ENCODE data around the gene TMEM69.
"Not testable (repeated sequence)": the region's sequence is repeated elsewhere in the genome, so short reads cannot be mapped to it uniquely, and the experiment has no call there.

TMEM69 gene

DNA sequence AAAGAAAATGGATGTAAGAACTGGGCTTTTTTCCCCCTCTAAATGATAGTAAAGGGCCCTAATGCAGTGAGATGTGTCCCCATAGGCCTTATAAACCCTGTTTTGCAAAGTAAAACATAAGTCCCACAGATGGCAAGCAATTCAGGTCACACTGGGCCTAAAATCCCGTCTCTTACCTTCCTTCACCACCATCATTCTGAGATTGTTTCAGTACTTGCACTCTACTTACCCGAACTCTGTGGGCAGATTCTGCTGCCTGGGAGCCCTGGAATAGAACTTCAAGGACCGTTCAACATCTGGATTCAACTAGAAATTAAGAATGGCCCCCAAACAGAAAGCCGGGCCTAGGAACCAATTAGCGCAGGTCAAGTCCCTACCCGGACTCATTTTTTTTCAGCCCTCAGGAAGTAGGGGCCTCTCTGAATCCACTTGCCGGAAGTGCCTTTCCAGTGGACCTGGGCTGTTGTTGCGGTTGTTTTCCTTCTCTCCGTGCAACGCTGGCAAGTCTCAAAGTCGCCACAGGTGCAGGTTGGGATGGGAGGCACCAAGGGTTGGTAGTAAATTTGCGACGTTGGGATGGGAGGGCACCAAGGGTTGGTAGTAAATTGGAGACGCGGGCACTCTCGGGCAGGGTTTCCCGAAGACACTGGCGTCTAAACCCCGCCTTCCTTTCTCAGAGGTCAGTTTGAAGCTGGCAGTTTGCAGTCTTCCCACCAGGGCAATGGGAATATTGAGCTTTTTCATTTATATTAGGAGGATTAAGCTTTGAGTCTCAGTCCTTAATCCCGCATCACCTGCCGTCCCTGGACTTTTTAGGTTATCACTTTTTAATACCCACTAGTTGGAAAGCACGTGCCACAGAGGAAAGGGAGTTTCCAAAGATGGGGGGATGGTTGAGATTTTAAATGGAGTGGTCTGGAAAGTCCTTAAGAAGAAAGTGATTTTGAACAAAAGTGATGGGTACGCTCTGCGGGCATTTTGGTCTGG, at the start of gene TMEM69:
Gene TMEM69, plus strand, starts transcription at position 428 of the 987 bp plus-strand sequence. CDS start 2,888 bp downstream, outside the sequence.
- DNase-seq = peak; percentile 70

DNA sequence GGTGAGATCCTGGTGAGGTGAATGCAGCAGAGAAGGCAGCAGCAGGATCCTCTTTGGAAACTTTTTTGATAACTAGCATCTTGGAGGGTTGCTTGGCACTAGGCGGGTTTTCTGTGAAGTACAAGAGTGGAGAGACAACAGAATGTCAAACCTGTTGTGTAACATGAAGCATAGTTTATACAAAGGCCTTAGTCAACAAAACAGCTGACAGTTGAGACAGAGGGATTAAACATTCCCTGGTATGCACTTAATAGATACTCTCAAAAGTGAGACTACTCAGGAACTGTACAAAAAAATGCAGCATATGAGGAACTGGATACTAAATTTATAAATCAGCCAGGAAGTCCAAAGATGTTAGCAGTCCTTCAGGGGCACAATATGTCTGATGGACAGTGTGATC, 47.7 kb upstream of the TMEM69 start:
- no peak for DNase-seq

DNA sequence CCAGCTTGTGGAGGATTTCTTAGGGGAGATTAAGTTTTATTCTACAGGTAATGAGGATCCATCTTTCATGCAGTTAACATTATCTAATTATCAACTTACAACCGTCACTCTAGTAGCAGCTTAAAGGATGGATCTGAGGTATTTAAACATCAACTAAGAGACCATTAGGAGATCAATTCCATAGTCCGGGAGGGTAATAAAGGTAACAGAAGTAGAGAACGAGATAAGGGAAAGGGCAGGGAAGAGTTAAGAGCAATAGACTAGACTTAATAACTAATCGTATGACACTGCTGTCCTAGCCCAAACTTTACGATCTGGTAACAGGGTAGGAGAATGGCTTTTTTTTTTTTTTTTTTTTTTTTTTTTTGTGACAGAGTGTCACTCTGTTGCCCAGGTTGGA, 44.7 kb upstream of the TMEM69 start:
- no peak for DNase-seq

DNA sequence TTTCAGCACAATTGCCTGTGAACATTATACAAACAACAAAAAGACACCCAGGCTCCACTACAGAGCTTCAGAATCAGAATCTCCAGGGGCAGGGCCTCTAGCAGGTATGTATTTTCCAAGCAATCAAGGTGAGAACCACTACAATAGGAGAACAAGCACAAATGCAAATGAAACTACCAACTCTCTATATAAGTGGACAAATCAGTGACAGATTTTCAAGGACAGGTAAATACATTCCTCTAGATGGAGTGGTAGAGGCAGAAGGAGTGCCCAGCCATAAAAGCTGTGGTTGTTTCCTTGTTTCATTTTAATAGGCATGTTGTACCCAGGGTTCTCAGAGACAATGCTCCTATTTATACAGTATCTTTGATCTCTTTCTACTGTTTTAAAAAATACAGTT, 44.0 kb upstream of the TMEM69 start:
- no peak for DNase-seq

DNA sequence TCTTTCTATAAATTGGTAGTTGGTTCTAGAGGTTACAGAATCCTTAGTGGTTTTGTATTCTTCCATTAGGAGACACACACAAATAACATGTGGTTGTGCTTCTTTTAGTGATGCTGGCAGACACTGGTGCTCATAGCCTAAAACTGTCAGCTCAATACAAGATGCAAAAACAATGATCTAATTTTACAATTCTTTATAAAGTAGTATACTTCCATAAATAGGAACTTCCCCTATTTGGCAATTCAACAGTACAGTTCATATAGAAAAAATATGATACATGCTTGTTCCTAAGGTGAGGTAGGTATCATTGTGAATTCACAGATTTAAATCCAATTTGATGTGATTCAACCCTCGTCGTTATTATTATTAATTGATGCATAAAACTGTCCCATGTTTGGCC, 43.3 kb upstream of the TMEM69 start:
- DNase-seq = no peak

GRCh38 chr1:45647248-45648021, 40.5 kb upstream of the TMEM69 start:
- DNase-seq = no peak

GRCh38 chr1:45654540-45655280, 33.3 kb upstream of the TMEM69 start:
- DNase-seq = no peak

- no peak for DNase-seq
Measured at GRCh38 chr1:45656573-45657226, 31.3 kb upstream of the TMEM69 start.

DNA sequence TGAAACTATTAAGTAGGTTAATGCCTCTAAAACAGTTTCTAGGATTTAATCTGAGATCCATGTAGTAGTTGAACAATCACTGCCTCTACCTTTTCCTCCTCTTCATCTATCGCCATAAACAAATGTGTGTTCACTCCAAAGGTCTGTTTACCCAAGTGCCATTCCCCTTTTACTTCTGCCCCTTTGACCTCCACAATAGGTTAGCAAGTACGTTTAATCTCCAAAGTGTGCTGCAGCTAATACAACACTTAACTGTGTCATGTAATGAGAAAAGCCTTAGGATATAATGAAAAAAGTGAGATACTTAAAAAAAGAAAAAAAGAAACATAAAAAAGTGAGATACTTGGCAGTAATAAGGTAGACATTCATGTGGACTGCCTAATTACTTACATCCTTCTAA, 29.8 kb upstream of the TMEM69 start:
- DNase-seq = no peak

DNA sequence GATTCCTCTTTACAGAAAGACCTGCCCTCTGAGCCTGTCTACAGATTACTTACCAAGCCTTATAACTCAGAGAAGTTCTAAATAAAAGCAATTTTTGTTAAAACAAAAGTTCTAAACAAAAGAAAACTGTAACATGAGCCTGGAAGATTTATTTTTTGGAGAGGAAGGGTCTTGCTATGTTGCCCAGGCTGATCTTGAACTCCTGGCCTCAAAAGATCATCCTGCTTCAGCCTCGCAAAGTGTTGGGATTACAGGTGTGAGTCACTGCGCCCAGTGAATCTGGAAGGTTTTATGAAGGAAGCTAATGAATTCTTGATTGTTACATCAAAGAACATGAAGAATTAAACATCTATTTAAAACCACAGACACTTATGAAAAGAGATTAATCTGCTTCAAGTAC, 28.8 kb upstream of the TMEM69 start:
- no peak for DNase-seq

GRCh38 chr1:45660336-45660735, 27.6 kb upstream of the TMEM69 start:
- no peak for DNase-seq

GRCh38 chr1:45666836-45667235, 21.1 kb upstream of the TMEM69 start:
- no peak for DNase-seq

- no peak for DNase-seq
Measured at GRCh38 chr1:45667321-45668111, 20.5 kb upstream of the TMEM69 start.

- DNase-seq = no peak
Measured at GRCh38 chr1:45668526-45668925, 19.5 kb upstream of the TMEM69 start.

GRCh38 chr1:45669379-45669778, 18.6 kb upstream of the TMEM69 start:
- DNase-seq = no peak

- no peak for DNase-seq
Measured at GRCh38 chr1:45669859-45670655, 17.9 kb upstream of the TMEM69 start.

DNA sequence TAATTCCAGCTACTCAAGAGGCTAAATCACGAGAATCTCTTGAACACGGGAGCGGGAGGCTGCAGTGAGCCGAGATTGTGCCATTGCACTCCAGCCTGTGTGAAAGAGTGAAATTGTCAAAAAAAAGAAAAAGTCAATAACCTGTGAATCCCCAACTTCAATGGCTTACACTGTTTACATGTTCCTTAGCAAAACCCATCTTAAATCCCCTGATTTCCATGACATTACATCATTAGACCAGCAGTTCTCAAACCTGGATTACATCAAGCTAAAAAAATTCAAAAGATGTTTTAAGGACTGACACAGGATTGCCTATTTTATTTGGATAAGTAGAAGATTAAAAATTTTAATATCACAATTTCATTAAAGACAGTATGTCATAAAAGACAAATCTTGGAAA, 14.0 kb upstream of the TMEM69 start:
- DNase-seq = no peak

- no peak for DNase-seq
Measured at GRCh38 chr1:45674478-45674877, 13.5 kb upstream of the TMEM69 start.

DNA sequence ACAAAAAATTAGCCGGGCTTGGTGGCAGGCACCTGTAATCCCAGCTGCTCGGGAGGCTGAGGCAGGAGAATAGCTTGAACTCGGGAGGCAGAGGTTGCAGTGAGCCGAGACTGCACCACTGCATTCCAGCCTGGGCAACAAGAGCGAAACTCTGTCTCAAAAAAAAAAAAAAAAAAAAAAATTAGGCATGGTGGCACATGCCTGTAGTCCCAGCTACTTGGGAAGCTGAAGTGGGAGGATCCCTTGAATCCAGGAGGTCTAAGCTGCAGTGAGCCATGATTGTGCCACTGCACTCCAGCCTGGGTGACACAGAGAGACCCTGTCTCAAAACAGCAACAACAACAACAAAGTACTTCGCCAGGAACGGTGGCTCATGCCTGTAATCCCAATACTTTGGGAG, 11.4 kb upstream of the TMEM69 start:
- not testable (repeated sequence) for DNase-seq

- DNase-seq = no peak
Measured at GRCh38 chr1:45677751-45678245, 10.2 kb upstream of the TMEM69 start.

GRCh38 chr1:45678489-45678888, 9.5 kb upstream of the TMEM69 start:
- no peak for DNase-seq
